Measurements from ENCODE around the gene NFYB.

Gene NFYB

GRCh38 chr12:104137902-104138796 is at the start of gene NFYB:
Gene NFYB (minus strand): TSS chr12:104138210. CDS start chr12:104135453, 2,757 bp downstream.
- H3K4me3 ChIP-seq (ENCODE audit: low read depth, low read length): peak within 1 kb of the TSS; percentile 59
- DNase-seq (ENCODE audit: low read depth, low spot score): peak; percentile 97
- no peak for TF ChIP-seq CTCF (IDR thresholded peaks at IDR 0.05; ENCODE audit: low read depth, low read length)
- in situ Hi-C loops (cut with HindIII; ENCODE audit: low sequenced_read_pairs): no loop called here

- in situ Hi-C loops (cut with HindIII; ENCODE audit: low sequenced_read_pairs): no loop called here
- H3K4me3 ChIP-seq (ENCODE audit: low read depth, low read length): no peak overlapping the region
- TF ChIP-seq CTCF (IDR thresholded peaks at IDR 0.05; ENCODE audit: low read depth, low read length): no peak
- DNase-seq (ENCODE audit: low read depth, low spot score): no peak
Measured at GRCh38 chr12:104187446-104188155, 49.6 kb upstream of the NFYB start.

GRCh38 chr12:104183443-104183842 is 45.4 kb upstream of the NFYB start:
- no peak overlapping the region for H3K4me3 ChIP-seq (ENCODE audit: low read depth, low read length)
- in situ Hi-C loops (cut with HindIII; ENCODE audit: low sequenced_read_pairs): no loop called here
- DNase-seq (ENCODE audit: low read depth, low spot score): no peak
- no peak for TF ChIP-seq CTCF (IDR thresholded peaks at IDR 0.05; ENCODE audit: low read depth, low read length)

- TF ChIP-seq CTCF (IDR thresholded peaks at IDR 0.05; ENCODE audit: low read depth, low read length): no peak
- no peak for DNase-seq (ENCODE audit: low read depth, low spot score)
- no peak overlapping the region for H3K4me3 ChIP-seq (ENCODE audit: low read depth, low read length)
- in situ Hi-C loops (cut with HindIII; ENCODE audit: low sequenced_read_pairs): no loop called here
Measured at GRCh38 chr12:104182621-104183378, 44.8 kb upstream of the NFYB start.

GRCh38 chr12:104182144-104182543 is 44.1 kb upstream of the NFYB start:
- in situ Hi-C loops (cut with HindIII; ENCODE audit: low sequenced_read_pairs): no loop called here
- peak; percentile 82 for DNase-seq (ENCODE audit: low read depth, low spot score)
- no peak for TF ChIP-seq CTCF (IDR thresholded peaks at IDR 0.05; ENCODE audit: low read depth, low read length)
- no peak overlapping the region for H3K4me3 ChIP-seq (ENCODE audit: low read depth, low read length)

- peak; percentile 42 for DNase-seq (ENCODE audit: low read depth, low spot score)
- in situ Hi-C loops (cut with HindIII; ENCODE audit: low sequenced_read_pairs): no loop called here
- H3K4me3 ChIP-seq (ENCODE audit: low read depth, low read length): no peak overlapping the region
- TF ChIP-seq CTCF (IDR thresholded peaks at IDR 0.05; ENCODE audit: low read depth, low read length): no peak
Measured at GRCh38 chr12:104181313-104181712, 43.3 kb upstream of the NFYB start.
